GM10248 (cell line): ENCODE data around the gene MAGOHB.

ENCODE experiments used
- CTCF ChIA-PET: fragments of 300-600 bp; sonication (Branson Sonifier 250); formaldehyde crosslinking; extraction: SDS; loops from one replicate; lab custom pipeline; 2021; ENCODE audit warnings: antibody characterized with exemption; lab: Yijun Ruan, JAX
- POLR2A ChIA-PET: fragments of 350-650 bp; sonication (Branson Sonifier 250); formaldehyde crosslinking; extraction: SDS; loops from one replicate; lab custom pipeline; 2020; ENCODE audit warnings: antibody characterized with exemption; lab: Yijun Ruan, JAX
- DNase-seq: peaks from one replicate; pipeline ENCODE4 v3.0.0; 2012; ENCODE audit errors: extremely low spot score
- TF ChIP-seq, protein P1 (sequence below): IDR thresholded peaks from 2 replicates; pipeline ENCODE4 v1.5.1; 2012; ENCODE audit warnings: mild to moderate bottlenecking, low read depth; ENCODE audit errors: extremely low read depth, missing control alignments, control extremely low read depth

Gene MAGOHB

DNA sequence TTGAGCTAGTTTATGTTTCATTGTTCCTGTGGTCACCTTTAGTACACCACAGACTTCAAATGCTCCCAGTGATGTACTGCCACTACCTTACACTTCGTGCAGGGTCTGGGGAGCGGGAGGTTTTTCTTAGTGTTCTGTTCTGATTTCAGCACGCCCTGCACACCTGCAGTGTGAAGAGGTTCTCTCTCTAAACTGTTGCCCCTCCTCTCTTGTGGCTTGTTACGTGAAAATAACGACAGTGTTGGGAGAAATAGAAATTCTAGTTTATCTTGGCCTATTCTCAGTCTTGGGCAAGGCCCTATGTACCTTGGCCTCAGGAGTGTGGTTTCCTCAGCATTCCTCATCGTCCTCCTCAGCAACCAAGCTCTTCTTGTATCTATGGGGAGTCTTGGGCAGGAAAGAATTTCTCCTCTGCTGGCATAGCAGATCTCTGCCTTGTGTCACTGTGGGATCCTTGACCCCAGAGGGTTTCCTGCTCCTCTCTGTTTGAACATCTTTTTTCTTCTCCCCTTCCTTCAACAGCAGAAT is 59.1 kb downstream of the MAGOHB start:
- TF ChIP-seq, protein P1, sequence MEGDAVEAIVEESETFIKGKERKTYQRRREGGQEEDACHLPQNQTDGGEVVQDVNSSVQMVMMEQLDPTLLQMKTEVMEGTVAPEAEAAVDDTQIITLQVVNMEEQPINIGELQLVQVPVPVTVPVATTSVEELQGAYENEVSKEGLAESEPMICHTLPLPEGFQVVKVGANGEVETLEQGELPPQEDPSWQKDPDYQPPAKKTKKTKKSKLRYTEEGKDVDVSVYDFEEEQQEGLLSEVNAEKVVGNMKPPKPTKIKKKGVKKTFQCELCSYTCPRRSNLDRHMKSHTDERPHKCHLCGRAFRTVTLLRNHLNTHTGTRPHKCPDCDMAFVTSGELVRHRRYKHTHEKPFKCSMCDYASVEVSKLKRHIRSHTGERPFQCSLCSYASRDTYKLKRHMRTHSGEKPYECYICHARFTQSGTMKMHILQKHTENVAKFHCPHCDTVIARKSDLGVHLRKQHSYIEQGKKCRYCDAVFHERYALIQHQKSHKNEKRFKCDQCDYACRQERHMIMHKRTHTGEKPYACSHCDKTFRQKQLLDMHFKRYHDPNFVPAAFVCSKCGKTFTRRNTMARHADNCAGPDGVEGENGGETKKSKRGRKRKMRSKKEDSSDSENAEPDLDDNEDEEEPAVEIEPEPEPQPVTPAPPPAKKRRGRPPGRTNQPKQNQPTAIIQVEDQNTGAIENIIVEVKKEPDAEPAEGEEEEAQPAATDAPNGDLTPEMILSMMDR: no peak
- POLR2A ChIA-PET: no interaction called here
- CTCF ChIA-PET: interaction anchor here (0.9 kb wide), 2 partner anchors 9 to 19 kb away, joined by 3 read pairs; no protein-coding TSS in a partner anchor
- DNase-seq: no peak
